ENCODE data around the gene NAA60.

DNA sequence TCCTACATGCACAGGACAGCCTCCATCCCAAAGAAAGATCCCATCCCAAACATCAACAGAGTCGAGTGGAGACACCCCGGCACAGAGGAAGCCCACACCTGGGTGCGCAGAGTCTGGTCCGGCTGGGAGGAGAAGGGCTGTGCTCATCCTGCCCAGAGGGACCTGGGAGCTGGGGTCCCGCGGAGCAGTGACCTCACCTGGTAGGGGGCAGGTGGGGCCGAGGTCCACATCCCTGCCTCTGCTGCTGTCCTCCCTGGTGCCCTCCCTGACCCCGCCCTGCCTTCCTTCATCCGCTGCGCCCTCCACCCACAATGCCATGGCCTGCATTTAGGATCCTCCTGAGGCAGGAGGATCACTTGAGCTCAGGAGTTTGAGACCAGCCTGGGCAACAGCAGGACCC, 48.9 kb downstream of the NAA60 start:
- TF ChIP-seq, protein P1, sequence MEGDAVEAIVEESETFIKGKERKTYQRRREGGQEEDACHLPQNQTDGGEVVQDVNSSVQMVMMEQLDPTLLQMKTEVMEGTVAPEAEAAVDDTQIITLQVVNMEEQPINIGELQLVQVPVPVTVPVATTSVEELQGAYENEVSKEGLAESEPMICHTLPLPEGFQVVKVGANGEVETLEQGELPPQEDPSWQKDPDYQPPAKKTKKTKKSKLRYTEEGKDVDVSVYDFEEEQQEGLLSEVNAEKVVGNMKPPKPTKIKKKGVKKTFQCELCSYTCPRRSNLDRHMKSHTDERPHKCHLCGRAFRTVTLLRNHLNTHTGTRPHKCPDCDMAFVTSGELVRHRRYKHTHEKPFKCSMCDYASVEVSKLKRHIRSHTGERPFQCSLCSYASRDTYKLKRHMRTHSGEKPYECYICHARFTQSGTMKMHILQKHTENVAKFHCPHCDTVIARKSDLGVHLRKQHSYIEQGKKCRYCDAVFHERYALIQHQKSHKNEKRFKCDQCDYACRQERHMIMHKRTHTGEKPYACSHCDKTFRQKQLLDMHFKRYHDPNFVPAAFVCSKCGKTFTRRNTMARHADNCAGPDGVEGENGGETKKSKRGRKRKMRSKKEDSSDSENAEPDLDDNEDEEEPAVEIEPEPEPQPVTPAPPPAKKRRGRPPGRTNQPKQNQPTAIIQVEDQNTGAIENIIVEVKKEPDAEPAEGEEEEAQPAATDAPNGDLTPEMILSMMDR (optimal IDR thresholded peaks at IDR 0.05 in 1 of 3, IDR thresholded peaks at IDR 0.05 in 1 of 3, conservative IDR thresholded peaks at IDR 0.05 in 1 of 3; ENCODE audit: extremely low read depth in 1 of 3, insufficient read depth in 2 of 3, low read length in 3 of 3) = no peak
- no peak for TF ChIP-seq EZH2 (IDR thresholded peaks at IDR 0.05; ENCODE audit: low read length)
